IPS-18a (cell line): Measurements from ENCODE around the gene ANKRD44.
"Not testable (repeated sequence)": the region's sequence is repeated elsewhere in the genome, so short reads cannot be mapped to it uniquely, and the experiment has no call there.

Source experiments
- H3K27ac ChIP-seq: one replicate; pipeline ENCODE4 v1.5.1; 2013; ENCODE audit warnings: low read length
- H3K27me3 ChIP-seq: one replicate; pipeline ENCODE4 v1.6.1; 2013; ENCODE audit warnings: mild to moderate bottlenecking, low read length; ENCODE audit not compliant: control insufficient read depth, insufficient read depth
- H3K36me3 ChIP-seq: one replicate; pipeline ENCODE4 v1.6.1; 2013; ENCODE audit warnings: low read depth, low read length; ENCODE audit not compliant: control insufficient read depth
- H3K4me1 ChIP-seq: one replicate; pipeline ENCODE4 v1.6.1; 2013; ENCODE audit warnings: low read depth, low read length; ENCODE audit not compliant: control insufficient read depth
- H3K4me3 ChIP-seq: one replicate; pipeline ENCODE4 v1.5.1; 2013; ENCODE audit warnings: low read length
- H3K9ac ChIP-seq: one replicate; pipeline ENCODE4 v1.6.1; 2013; ENCODE audit warnings: mild to moderate bottlenecking, low read length, moderate library complexity
- H3K9me3 ChIP-seq: one replicate; pipeline ENCODE4 v1.6.1; 2013; ENCODE audit warnings: low read depth, low read length; ENCODE audit not compliant: control insufficient read depth

Gene ANKRD44

GRCh38 chr2:197013098-197013497, 297.5 kb downstream of the ANKRD44 start:
- Histone ChIP-seq H3K27me3 (no peaks in the 10 kb centered on the region), H3K9ac (no peak overlapping the region), H3K4me1 (peaks cover under 1% of the 10 kb centered on the region), H3K36me3 (no peaks in the 10 kb centered on the region), H3K4me3 (no peak overlapping the region), H3K27ac (no peak overlapping the region), H3K9me3 (no peaks in the 10 kb centered on the region)

GRCh38 chr2:197011801-197012641, 298.6 kb downstream of the ANKRD44 start:
- no peaks in the 10 kb centered on the region for H3K9me3 ChIP-seq
- H3K27ac ChIP-seq, result no peak overlapping the region
- H3K4me1 ChIP-seq, result peaks cover 3% of the 10 kb centered on the region
- H3K4me3 ChIP-seq, result no peak overlapping the region
- H3K36me3 ChIP-seq, result no peaks in the 10 kb centered on the region
- H3K27me3 ChIP-seq, result no peaks in the 10 kb centered on the region
- no peak overlapping the region for H3K9ac ChIP-seq

DNA sequence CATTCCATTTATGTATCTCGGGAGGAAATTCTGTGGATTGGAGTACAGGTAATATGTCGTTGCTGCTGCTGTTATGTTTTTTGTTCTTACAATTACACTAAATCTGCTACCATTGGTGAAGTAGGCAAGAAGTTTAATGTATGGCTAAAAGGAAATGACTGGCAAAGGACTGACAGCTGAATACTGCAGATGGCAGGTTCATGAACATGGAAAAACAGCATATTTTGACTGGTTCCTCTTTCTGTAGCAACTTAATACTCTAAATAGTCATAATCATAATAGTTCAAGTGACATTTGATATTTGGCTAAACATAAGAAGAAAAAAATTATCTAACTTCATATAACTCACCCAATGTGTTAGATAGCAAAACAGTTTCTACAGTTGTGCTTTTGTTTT, 299.6 kb downstream of the ANKRD44 start:
- Histone ChIP-seq H3K9ac (no peak overlapping the region), H3K27me3 (no peaks in the 10 kb centered on the region), H3K4me3 (no peak overlapping the region), H3K9me3 (no peaks in the 10 kb centered on the region), H3K27ac (no peak overlapping the region), H3K36me3 (no peaks in the 10 kb centered on the region), H3K4me1 (peaks cover 3% of the 10 kb centered on the region)

GRCh38 chr2:197010200-197011020, 300.2 kb downstream of the ANKRD44 start:
- no peak overlapping the region for H3K27ac ChIP-seq
- no peaks in the 10 kb centered on the region for H3K27me3 ChIP-seq
- no peaks in the 10 kb centered on the region for H3K36me3 ChIP-seq
- H3K9me3 ChIP-seq, result no peaks in the 10 kb centered on the region
- no peak overlapping the region for H3K9ac ChIP-seq
- no peak overlapping the region for H3K4me3 ChIP-seq
- H3K4me1 ChIP-seq, result peaks cover 3% of the 10 kb centered on the region

GRCh38 chr2:197008741-197009341, 301.7 kb downstream of the ANKRD44 start:
- not testable (repeated sequence) for H3K36me3 ChIP-seq, H3K27me3 ChIP-seq, H3K9me3 ChIP-seq, H3K4me1 ChIP-seq, H3K9ac ChIP-seq, H3K4me3 ChIP-seq, H3K27ac ChIP-seq

- Histone ChIP-seq H3K36me3 (no peaks in the 10 kb centered on the region), H3K4me1 (peaks cover 3% of the 10 kb centered on the region), H3K27ac (no peak overlapping the region), H3K4me3 (no peak overlapping the region), H3K9ac (no peak overlapping the region), H3K9me3 (no peaks in the 10 kb centered on the region), H3K27me3 (no peaks in the 10 kb centered on the region)
These were observed 302.6 kb downstream of the ANKRD44 start for GRCh38 chr2:197007716-197008628.

DNA sequence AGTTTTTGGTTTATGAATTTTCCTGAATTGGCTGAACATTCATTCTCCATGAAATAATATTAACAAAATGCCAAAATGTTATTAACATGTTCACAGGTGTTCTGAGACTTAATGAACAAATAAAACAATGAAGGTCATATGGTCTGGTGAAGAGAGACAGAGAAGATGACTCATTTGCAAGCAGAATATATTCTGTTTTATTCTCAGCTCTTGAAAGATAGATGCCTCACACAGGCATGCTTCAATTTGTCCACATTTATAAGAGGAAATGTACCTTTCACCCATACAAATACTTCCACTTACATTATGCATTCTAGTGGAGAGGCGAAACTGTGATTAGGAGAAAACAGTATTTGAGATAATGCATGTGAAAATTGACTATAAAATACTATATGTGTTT, 308.7 kb downstream of the ANKRD44 start:
- no peaks in the 10 kb centered on the region for H3K9me3 ChIP-seq
- H3K36me3 ChIP-seq, result no peaks in the 10 kb centered on the region
- no peaks in the 10 kb centered on the region for H3K27me3 ChIP-seq
- no peak overlapping the region for H3K4me3 ChIP-seq
- no peaks in the 10 kb centered on the region for H3K4me1 ChIP-seq
- no peak overlapping the region for H3K9ac ChIP-seq
- H3K27ac ChIP-seq, result no peak overlapping the region

- Histone ChIP-seq H3K4me1 (no peaks in the 10 kb centered on the region), H3K27me3 (no peaks in the 10 kb centered on the region), H3K9me3 (no peaks in the 10 kb centered on the region), H3K27ac (no peak overlapping the region), H3K36me3 (no peaks in the 10 kb centered on the region), H3K9ac (no peak overlapping the region), H3K4me3 (no peak overlapping the region)
These were observed 314.7 kb downstream of the ANKRD44 start for GRCh38 chr2:196995757-196996314.

GRCh38 chr2:196994764-196995163, 315.8 kb downstream of the ANKRD44 start:
- Histone ChIP-seq H3K9me3 (no peaks in the 10 kb centered on the region), H3K27me3 (no peaks in the 10 kb centered on the region), H3K27ac (no peak overlapping the region), H3K9ac (no peak overlapping the region), H3K4me1 (no peaks in the 10 kb centered on the region), H3K4me3 (no peak overlapping the region), H3K36me3 (no peaks in the 10 kb centered on the region)

GRCh38 chr2:196993617-196994016, 317.0 kb downstream of the ANKRD44 start:
- H3K27me3 ChIP-seq, result no peaks in the 10 kb centered on the region
- H3K4me3 ChIP-seq, result no peak overlapping the region
- no peaks in the 10 kb centered on the region for H3K9me3 ChIP-seq
- H3K27ac ChIP-seq, result no peak overlapping the region
- no peak overlapping the region for H3K9ac ChIP-seq
- no peaks in the 10 kb centered on the region for H3K36me3 ChIP-seq
- H3K4me1 ChIP-seq, result peaks cover 3% of the 10 kb centered on the region
